ENCODE data around the gene OR2V1. TPM values are rescaled to one million over a fixed set of nuclear protein-coding genes. Genes with fewer than 3 reads are reported as not detected.
"Not testable (repeated sequence)": the region's sequence is repeated elsewhere in the genome, so short reads cannot be mapped to it uniquely, and the experiment has no call there.

Gene OR2V1
- total RNA-seq, 1 donor from 2014 or later, result not detected

DNA sequence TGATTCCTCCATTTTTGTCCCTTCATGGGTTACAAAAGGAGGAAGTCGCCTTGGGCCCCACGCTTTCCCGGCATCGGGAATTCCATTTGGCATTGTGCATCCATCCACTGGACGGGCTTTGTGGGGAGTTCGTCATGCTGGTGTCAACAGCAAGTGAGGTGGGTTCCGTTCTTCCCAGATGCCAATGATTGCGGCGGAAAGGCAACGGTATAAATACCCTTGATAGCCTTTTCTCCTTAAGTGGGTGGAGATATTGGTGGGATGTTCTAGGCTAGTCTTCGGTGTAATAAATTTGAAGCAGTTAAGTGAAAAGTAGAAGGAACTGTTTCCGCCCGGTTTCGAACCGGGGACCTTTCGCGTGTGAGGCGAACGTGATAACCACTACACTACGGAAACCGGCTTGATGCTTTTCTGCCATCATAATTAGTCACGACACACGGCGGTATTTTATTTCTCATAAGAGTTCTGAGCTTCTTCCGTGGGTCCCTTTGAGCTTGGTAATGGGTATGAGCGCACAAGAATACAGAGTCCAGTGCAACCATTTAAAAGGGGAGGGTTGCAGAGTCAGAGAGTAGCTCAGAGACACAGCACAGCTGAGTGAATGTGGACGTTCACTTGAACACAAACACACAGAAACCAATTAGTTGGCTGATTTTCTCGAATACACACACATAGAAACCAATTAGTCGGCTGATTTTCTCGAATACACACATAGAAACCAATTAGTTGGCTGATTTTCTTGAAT is 28.9 kb downstream of the OR2V1 start:
- not testable (repeated sequence) for DNase-seq (ENCODE audit: low spot score)

DNA sequence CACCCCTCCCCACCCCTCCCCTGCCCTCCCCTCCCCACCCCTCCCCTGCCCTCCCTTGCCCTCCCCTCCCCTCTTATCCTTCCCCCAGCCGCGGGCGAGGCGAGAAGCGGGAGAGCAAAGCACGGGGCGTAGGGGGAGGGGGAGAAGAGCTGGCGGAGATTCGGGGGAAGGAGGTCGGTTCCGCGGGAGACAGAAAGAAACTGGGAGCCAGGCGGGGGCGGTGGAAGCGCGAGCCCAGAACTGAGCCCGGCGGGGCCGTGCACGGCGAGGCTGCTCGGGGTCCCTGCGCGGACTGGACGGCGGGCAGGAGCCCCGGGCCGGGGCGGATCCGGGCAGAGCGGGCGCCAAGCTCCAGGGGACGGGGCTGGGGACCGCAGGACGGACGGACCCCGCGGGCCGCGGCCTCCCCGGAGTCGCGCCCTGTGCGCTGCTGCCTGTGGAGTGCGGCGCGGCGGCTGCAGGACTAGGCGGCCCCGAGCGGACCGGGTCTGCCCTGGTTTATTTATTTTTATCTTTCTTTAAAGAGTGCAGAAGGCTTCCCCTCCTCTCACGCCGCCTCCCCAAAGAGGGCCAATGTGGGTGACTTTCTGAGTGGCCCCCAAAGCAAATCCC is 29.8 kb downstream of the OR2V1 start:
- DNase-seq (ENCODE audit: low spot score), result not testable (repeated sequence)

DNA sequence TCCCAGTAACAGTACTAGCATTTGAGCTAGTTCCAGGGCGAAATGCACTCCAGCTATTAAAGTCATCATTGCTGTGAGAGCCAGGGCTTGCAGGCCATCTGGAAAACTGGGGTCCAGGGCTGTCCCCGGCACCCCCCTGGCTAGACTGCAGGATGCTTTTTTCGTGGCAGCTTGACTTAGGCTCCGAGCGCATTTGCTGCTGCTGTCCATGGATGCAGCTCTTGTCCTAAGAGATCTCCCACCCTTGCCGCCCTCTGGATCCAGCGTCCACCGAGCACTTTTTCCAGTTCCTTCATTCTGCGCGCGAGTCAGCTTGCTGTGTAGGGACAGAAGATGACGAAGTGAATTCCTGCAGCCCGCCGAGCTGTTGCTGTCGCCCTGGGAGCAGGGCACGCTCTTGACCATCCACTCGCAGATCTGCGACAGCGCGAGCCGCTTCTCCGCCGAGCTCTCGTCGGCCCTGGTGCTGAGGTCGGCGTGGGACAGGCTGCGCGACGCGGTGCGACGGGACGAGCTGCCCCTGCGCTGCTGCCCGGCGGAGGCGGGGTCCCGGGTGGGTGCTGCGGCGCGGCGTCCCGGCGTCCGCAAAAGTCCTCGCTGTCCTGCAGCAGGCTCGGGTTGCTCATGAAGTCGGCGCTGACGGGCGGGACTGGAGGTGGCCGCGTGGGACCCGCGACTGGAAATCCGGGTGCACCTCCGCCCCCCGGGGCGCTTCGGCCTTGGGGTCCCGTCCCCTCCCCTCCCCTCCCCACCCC is 30.7 kb downstream of the OR2V1 start:
- no peak for DNase-seq (ENCODE audit: low spot score)

DNA sequence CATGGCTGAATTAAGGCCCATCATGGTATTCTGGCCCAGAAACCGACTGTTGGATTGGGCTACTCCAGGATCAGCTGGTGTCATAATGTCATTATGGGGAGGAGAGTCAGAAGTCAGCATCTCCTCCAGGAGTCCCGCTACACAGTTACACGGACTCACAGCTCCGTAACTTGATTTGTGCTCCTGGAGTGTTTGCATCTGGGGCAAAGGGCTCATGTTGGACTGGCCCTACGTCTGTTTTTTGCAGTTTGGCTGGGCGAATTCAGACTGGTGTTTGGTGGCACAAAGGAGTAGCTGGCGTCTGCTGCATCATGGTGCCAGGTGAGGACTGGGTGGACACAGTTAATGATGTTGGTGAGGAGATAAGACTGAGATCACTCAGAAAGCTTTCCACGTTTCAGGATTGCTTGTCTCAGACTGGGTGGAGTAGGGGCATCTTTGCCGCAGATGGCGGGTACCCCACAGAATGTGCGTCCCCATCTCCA is 31.3 kb downstream of the OR2V1 start:
- no peak for DNase-seq (ENCODE audit: low spot score)

DNA sequence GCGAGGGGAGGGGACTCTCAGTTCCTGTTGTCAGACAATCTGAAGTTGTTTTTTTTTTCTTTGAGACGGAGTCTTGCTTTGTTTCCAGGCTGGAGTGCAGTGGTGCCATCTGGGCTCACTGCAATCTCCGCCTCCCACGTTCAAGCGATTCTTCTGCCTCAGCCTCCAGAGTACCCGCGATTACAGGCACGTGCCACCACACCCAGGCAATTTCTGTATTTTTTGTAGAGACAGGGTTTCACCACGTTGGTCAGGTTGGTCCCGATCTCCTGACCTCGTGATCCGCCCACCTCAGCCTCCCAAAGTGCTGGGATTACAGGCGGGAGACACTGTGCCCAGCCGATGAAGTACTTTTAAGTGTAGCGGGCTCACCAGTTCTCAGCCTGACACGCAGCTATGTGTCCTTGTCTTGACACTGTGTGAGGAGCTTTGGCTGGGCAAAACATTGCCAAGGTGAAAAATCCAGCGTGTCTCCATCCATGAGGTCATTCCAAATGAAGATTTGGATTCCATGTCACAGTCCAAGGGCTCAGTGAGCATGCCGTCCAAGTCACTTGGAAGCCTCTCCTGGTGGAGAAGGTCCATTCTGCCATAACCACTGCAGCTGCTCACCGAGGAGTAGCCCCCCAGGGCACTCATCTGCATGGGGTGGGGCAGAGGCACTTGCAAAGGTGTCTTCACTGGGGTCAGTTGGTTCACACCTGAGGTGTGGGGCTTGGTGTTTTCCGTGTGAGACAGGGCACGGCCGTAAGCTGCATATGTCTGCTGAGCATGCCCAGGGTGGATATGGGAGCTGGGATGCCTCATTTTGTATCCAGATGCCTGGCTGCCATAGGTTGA is 32.0 kb downstream of the OR2V1 start:
- DNase-seq (ENCODE audit: low spot score), result no peak

DNA sequence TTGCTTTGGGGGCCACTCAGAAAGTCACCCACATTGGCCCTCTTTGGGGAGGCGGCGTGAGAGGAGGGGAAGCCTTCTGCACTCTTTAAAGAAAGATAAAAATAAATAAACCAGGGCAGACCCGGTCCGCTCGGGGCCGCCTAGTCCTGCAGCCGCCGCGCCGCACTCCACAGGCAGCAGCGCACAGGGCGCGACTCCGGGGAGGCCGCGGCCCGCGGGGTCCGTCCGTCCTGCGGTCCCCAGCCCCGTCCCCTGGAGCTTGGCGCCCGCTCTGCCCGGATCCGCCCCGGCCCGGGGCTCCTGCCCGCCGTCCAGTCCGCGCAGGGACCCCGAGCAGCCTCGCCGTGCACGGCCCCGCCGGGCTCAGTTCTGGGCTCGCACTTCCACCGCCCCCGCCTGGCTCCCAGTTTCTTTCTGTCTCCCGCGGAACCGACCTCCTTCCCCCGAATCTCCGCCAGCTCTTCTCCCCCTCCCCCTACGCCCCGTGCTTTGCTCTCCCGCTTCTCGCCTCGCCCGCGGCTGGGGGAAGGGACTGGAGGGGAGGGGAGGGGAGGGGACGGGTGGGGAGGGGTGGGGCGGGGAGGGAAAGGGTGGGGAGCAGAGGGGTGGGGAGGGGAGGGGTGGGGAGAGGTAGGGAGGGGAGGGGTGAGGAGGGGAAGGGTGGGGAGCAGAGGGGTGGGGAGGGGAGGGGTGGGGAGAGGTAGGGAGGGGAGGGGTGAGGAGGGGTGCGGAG is 33.0 kb downstream of the OR2V1 start:
- DNase-seq (ENCODE audit: low spot score), result not testable (repeated sequence)

DNA sequence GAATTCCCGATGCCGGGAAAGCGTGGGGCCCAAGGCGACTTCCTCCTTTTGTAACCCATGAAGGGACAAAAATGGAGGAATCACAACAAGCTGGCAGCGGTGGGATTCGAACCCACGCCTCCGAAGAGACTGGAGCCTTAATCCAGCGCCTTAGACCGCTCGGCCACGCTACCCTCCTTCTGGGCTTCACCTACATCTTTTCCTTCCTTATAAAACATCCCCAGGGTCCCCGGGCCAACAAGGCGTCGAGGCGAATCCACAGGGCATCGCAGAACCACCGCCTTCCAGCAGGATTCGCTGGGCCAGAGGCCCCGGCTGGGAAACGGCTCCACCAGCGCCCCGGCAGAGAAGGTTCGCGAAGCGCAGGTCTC is 33.6 kb downstream of the OR2V1 start:
- not testable (repeated sequence) for DNase-seq (ENCODE audit: low spot score)

DNA sequence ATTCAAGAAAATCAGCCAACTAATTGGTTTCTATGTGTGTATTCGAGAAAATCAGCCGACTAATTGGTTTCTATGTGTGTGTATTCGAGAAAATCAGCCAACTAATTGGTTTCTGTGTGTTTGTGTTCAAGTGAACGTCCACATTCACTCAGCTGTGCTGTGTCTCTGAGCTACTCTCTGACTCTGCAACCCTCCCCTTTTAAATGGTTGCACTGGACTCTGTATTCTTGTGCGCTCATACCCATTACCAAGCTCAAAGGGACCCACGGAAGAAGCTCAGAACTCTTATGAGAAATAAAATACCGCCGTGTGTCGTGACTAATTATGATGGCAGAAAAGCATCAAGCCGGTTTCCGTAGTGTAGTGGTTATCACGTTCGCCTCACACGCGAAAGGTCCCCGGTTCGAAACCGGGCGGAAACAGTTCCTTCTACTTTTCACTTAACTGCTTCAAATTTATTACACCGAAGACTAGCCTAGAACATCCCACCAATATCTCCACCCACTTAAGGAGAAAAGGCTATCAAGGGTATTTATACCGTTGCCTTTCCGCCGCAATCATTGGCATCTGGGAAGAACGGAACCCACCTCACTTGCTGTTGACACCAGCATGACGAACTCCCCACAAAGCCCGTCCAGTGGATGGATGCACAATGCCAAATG is 34.1 kb downstream of the OR2V1 start:
- not testable (repeated sequence) for DNase-seq (ENCODE audit: low spot score)

DNA sequence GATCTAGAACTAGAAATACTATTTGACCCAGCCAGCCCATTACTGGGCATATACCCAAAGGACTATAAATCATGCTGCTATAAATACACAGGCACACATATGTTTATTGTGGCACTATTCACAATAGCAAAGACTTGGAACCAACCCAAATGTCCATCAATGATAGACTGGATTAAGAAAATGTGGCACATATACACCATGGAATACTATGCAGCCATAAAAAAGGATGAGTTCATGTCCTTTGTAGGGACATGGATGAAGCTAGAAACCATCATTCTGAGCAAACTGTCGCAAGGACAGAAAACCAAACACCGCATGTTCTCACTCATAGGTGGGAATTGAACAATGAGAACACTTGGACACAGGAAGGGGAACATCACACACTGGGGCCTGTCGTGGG is 35.8 kb downstream of the OR2V1 start:
- DNase-seq (ENCODE audit: low spot score), result not testable (repeated sequence)

DNA sequence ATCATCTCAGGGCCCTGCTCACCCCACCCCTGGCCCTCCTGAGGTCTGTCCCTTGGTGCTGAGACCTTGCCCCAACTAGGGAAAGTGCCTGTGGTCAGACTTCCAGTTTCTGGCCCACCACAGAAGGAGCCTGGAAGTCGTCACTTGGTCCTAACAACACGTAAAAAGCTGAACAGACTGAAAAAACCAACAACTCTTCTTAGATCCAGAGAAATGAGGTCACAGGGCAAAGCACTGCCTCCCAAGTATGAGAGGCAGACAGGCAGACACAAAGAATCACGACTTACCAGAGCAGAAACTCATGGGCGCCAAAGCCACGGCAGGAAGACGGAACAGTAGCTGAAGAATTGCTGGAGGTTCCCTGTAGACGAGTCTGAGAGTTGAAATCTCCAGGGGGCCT is 38.5 kb downstream of the OR2V1 start:
- no peak for DNase-seq (ENCODE audit: low spot score)

DNA sequence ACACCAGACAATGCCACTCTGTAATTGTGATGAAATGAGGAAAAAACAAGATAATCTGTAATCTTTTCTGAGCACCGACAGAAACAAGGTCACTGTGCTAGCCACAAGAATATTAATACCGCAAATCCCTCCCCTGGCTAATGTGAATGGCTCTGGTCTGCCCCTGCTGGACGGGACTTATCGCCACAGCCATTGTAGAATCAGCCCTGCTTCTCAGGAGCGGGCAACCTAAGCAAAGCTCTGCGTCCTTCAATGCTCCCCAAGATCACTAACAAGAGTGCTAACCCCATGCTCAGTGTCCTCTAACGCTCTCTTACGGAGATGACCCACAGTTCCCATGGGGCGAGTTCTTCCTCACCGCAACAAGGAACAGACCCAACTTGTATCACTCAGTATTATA is 42.7 kb downstream of the OR2V1 start:
- no peak for DNase-seq (ENCODE audit: low spot score)

DNA sequence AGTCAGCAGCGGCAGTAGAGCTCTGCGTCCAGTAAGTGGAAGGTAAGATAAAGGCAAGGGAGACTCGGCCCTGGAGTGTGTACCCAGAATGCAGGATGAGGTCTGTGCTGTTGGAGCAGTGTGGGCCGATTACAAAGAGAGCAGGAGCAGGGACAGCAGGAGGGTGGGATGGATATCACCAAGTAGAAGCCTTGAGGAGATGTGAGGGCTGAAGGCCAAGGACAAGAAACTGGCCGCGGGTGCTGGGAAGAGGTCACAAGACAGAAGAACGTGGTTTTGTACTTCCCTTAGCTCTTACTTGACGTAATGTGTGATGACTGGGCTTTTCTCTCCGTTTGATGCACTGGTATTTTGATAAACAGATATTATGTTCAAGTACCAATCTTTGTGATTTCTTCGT is 43.7 kb downstream of the OR2V1 start:
- DNase-seq (ENCODE audit: low spot score), result no peak

DNA sequence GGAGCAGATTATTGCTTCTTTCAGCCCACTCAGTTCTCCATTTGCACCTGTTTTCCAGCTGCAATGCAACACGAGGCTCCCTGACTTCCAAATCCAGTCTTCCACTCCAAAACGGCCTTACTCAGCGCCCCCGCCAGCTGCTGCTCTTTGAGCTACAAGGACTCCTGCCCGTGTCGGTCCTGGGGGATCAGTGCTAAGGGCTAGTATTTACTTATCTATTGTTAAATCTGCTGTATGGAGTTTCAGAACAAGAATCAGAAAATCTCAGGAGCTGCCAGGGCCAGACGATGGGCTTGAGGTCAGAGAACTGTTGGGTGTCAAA is 44.1 kb downstream of the OR2V1 start:
- DNase-seq (ENCODE audit: low spot score), result no peak

DNA sequence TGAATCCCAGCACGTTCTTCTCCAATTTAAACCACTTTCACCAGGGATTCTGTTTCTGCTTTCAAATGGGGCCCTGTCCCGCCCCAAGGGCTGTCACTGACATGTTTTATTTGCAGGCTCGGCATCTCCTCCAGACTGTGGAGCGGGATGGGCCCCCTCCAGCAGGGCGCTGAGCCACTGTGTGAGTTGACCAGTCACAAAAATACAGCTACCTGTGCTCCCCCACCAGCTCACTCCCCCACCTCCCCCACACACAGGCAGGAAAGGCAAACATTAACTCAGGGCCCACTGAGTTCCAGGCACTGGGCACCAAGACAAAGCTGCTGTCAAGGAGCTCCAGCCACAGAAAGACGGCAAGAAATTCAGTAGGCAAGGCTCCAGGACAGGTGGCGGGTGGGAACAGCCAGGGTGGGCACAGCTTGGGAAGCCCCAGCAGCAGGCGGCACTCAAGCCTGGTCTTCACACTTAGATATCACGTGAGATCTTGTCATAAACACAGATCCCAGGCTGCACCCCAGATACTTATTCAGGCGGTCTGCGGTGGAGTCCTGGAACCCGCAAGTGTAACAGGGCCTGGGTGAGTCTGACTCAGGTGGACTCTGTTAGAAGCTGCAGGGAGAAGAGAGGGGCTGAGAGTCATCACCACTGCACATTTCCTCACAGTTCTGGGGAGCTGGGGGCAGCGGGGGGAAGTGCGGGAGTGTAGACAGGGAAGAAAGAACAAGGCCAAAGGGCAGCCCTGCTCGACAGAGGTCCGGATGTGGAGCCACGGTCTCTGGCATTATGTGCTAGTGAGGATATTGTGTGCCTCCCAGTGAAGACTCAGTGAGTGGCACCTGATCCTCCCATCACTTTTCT is 44.7 kb downstream of the OR2V1 start:
- no peak for DNase-seq (ENCODE audit: low spot score)

DNA sequence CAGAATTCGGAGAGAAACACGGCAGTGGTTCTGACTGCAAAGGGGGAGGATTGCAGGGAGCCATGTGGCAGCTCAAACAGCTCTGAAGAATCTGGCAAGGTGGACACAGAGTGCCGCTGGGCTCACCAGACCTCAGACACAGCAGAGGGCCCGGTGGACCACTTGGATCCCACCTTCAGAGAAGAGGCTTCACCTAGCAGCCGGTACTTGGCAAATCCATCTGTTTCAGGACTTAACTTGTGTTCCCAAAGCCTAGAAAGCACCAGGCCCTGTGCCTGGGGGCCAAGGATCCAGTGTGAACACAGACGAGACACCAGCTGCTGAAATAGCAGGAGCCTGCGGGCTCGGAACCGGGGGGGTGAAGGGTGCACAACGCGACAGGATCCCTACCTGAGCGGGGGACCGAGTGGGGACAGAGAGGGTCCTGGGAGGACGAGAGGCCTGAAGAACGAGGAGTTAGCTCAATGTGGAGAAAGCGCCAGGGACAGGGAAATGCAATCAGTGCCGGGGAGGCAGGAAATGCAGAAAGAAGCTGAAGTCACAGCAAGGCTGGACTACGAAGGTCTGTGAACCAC is 46.3 kb downstream of the OR2V1 start:
- DNase-seq (ENCODE audit: low spot score), result no peak

DNA sequence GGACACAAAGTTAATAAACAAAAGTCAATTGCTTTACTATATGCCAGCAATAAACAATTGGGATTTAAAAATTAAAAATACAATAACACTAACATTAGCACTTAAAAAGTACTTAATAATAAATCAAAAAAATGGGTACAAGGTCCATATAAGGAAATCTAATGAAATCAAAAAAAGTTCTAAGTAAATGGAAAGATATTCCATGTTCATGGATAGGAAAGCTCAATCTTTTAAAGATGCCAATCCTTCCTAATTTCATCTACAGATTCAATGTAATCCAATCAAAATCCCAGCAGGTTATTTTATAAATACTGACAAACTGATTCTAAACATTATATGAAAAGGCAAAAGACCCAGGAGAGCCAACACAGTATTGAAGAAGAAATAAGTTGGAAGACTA is 49.0 kb downstream of the OR2V1 start:
- no peak for DNase-seq (ENCODE audit: low spot score)

DNA sequence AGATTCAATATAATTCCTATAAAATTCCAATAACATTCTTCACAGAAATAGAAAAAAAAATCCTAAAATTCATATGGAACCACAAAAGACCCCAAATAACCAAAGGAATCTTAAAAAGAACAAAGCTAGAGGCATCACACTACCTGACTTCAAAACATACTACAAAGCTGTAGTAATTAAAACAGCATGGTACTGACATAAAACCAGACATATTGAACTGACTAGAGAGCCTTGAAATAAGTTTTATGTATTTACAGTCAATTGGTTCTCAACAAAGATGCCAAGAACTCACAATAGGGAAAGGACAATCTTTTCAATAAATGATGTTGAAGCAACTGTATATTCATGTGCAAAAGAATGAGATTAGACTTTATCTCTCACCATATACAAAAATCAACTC is 54.0 kb downstream of the OR2V1 start:
- DNase-seq (ENCODE audit: low spot score), result no peak

All from ureter (tissue), 1 donor.